Right renal cortex interstitium (tissue), 3 donors: Measurements from ENCODE around the gene HELLS. TPM values are rescaled to one million over a fixed set of nuclear protein-coding genes. Genes with fewer than 3 reads are reported as not detected.
"Not testable (repeated sequence)": the region's sequence is repeated elsewhere in the genome, so short reads cannot be mapped to it uniquely, and the experiment has no call there.

Experiments
- DNase-seq, 3 donors: peaks; one replicate each; pipeline ENCODE4 v3.0.0-alpha.2; 2013; ENCODE audit warnings: low read depth in 3 of 3, low spot score in 2 of 3
- polyA plus RNA-seq, 3 donors: library from polyadenylated mRNA; unstranded; fragments of 120-200 nt; gene quantifications; one replicate each; pipeline ENCODE4 v1.2.1, GENCODE V29; 2013; ENCODE audit not compliant: insufficient read length in 3 of 3

Gene HELLS
- polyA plus RNA-seq: 10 to 100 TPM; 27.0 to 31.2 (median 27.1) TPM

DNA sequence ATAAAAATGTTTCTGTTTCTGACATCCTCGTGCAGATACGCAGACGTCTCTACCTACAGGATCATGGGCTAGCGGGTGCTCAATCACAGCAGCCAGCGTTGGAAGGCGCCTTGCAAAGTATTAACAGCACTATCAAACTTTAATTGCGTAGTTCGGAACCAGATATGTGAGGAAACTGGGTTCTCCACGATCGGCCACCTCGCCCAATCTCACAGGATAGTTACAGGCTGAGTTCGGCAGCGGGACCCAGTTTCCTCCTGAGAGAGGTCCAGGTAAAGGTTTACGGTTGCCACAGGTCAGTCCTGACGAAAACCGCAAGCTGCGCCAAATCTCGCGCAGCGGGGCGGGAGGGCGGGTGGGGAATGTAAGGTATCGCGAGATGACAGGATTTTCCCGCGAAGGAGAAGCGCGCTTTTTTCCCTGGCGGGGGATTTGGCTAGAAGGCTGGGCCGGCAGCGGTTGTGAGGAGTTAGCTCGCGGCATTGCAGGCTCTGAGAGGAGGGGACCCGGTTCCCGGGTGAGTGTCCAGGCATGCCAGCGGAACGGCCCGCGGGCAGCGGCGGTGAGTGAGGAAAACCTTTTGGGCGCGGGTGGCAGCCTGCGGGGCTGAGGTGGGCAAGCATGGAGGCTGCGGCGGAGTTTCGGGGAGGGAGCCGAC is at the start of gene HELLS:
Gene HELLS (plus strand): TSS at position 398 of the 658 bp plus-strand sequence. CDS start 134 bp downstream, at position 532.
- DNase-seq: peak; percentile 81 to 89 (median 84)

DNA sequence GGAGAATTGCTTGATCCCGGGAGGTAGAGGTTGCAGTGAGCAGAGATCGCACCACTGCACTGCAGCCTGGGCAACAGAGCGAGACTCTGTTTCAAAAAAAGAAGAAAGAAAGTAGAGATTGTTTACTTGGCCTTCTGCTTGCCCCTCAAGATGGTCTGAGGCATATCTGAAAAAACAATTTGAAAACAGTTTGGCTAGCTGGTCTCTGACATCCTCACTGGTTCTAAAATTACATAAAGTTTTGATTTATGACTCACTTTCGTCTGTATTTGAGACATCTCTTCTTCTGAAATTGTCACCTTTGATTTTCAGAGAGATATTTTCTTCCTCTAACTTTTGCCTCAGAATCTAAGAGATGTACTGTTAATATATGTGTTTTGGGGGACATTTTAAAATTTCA is 49.6 kb upstream of the HELLS start:
- no peak for DNase-seq

- no peak for DNase-seq
Observed at GRCh38 chr10:94496646-94497045, 48.9 kb upstream of the HELLS start.

- no peak for DNase-seq
Observed at GRCh38 chr10:94500063-94500462, 45.5 kb upstream of the HELLS start.

- DNase-seq: no peak
Observed at GRCh38 chr10:94521276-94522250, 24.0 kb upstream of the HELLS start.

DNA sequence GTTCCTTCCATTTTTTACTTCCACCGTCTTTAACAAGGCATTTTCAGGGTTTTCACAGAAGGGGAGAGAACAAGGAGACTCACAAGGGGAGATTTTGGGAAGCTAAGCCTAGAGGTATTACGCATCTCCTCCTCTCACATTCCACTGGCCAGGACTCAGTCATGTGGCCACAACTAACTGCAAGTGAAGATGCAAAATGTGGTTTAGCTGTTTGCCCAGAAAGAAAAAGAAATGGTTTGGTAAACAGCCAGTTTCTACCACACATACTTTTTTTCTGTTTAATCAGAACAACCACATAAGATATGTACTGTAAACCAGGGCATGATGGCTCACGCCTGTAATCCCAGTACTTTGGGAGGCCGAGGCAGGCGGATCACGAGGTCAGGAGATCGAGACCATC is 21.4 kb upstream of the HELLS start:
- DNase-seq: no peak

GRCh38 chr10:94524711-94525110 is 20.9 kb upstream of the HELLS start:
- no peak for DNase-seq

DNA sequence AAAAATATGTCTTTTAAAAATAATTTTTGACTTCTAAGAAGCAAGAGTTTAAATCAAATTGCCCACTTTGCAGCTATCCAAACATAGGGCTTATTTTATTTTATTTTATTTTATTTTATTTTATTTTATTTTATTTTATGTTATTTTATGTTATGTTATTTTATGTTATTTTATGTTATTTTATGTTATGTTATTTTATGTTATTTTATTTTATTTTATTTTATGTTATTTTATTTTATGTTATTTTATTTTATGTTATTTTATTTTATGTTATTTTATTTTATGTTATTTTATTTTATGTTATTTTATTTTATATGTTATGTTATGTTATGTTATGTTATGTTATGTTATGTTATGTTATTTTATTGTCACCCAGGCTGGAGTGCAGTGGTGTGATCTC is 14.0 kb upstream of the HELLS start:
- not testable (repeated sequence) for DNase-seq

DNA sequence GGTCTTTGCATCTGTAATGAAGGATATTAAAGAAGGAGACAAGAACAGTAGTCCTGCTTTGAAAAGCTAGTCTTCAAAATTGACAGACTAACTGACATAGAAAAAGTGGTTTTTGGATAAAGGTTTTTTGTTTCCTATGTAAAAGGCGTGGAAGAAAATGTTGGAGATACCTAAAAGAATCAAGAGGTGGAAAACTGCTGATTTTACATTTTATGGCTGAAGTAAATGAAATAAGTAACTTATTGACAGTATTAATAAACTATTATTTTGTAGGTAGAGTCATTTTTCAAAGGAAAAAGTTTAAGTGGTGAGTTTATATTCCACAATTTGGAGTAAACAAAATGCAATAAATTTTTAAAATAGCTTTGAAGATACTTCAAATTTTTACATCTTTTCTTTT is 12.6 kb upstream of the HELLS start:
- DNase-seq: no peak

DNA sequence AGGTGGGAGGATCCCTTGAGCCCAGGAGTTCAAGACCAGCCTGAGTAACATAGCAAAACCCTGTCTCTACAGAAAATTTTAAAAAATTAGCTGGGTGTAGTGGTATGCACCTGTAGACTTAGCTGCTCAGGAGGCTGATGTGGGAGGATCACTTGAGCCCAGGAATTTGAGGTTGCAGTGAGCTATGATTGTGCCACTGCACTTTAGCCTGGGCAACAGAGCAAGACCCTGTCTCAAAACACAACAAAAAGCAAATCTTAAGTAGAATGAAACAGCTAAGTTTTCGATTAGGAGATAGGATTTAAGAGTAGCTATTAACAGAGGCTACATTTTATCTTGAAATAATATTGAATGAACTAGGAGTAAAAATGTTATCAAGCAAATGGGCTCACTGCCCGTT is 3.3 kb upstream of the HELLS start:
- DNase-seq: not testable (repeated sequence)

DNA sequence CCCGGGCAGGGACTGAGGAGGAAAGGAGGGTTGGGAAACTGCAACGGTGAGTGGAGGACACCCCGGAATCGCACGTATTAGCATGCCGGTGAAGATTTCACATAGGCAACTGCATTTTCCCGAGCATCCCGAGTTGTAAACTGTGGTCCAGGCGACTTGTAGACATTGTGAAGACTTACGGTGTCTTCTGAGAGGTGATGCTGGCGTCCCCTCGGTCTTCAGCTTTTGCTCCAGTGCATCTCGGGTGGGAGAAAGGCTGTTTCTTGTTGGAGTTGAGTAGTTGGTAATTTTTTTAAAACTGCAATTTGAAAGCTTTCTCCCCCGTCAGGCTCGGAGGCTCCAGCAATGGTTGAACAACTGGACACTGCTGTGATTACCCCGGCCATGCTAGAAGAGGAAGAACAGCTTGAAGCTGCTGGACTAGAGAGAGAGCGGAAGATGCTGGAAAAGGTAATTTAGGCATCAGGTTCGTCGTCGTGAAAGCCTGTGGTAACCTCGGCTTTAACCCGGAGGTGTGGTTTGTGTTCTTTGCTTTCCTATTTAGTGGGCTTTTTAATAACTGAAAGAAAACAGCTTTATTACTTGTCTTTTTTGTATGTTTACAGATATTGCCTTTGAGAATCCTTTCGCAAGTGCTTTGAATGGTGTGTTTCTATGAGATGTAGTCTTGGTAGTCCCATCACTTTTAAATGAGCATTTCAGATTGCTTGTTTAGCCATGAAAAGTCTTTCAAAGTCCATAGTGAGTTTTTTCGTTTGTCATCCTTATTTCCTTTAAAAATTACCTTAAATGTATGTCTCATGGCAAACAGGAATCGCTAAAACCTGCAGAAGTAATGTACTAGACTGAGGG is 687 bp downstream of the HELLS start:
- DNase-seq: no peak

DNA sequence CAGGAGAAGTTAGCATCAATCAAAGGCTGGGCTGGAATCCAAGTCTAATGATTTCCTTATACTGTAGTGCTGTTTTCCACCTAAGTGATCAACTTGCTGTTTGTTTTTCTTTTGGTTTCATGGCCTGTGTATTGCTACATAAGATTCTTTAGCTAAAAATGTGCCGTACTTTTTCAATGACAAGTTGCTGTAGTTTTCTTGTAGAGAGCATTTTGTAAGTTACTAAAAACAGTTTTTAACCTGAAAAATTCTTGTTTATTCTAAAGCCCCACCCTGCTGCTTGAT is 1.3 kb downstream of the HELLS start:
- no peak for DNase-seq

- no peak for DNase-seq
Observed at GRCh38 chr10:94549221-94549620, 3.6 kb downstream of the HELLS start.

- DNase-seq: not testable (repeated sequence)
Observed at GRCh38 chr10:94567714-94568307, 22.2 kb downstream of the HELLS start.

GRCh38 chr10:94571081-94571480 is 25.5 kb downstream of the HELLS start:
- DNase-seq: no peak

DNA sequence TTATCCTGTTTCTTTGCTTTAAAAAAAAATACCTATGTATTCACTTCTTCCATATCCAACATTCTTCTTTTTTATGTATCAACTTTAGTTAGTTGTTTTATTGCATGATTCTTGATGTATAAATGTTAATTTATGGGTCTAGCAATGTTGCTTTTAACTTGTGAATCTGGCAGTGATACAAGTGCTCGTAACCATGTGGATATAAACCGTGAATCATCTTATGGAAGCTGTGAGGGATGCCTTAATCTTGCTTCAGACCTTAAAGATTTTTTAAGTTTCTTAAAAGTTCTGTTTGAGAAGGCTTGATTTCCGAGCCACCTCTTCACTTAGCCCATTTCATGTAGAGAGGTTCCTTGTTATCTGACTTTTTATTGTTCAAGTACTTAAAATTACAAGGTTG is 25.9 kb downstream of the HELLS start:
- DNase-seq: no peak

DNA sequence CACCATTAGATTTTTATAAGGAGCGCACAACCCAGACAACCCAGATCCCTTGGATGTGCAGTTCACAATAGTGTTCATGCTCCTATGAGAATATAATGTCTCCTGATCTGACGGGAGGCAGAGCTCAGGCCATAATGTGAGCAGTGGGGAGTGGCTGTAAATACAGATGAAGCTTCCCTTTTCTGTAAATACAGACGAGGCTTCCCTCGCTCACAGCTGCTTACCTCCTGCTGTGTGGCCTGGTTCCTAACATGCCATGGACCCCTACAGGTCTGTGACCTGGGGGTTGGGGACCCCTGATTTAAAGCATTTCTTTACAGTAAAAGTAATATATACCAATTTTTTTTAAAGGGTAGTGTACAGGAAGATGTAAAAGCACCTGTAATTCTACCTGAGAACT is 33.2 kb downstream of the HELLS start:
- no peak for DNase-seq

GRCh38 chr10:94583124-94583523 is 37.5 kb downstream of the HELLS start:
- DNase-seq: no peak

DNA sequence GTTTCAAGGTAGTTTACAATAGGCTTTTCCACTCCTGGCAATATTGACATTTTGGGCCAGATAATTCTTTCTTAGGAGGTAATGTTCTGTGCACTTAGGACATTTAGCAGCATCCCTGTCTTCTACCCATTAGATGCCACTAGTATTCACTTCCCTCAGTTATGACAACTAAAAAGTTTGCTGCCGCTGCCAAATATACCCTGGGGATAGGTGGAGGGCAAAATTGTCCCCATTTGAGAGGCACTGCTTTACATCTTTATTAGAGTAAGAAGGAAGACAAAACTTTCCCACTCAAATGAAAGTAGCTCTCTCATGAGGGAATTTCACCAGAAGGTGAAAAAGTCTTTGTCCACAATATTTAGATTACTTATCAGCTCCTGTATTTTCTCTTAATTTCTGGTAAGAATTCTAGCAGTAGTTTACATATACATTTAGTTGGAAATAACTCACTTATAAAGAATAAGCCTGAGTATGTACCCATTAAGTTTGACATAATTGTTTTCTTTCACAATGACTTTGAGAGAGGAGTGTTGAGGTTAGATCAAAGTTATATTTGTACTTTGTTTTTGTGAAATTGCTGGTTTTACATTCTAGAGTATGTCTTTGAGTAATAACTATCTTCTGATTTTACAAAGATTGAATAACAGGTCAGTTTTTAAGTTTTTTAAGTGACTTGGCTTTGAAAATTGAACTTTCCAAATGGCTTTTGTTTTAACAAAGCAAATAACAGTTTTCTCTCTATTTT is 46.0 kb downstream of the HELLS start:
- DNase-seq: no peak
